DMS153 (cell line): ENCODE measurements around the gene METTL8.

Experiments
- DNase-seq: peaks from one replicate; lab custom pipeline; 2025; lab: John Stamatoyannopoulos, UW

METTL8 gene

GRCh38 chr2:171433763-171434012, at the start of gene METTL8:
METTL8 (minus strand) TSS chr2:171433990; CDS start chr2:171392185, 41,805 bp downstream.
- no peak for DNase-seq

GRCh38 chr2:171482877-171483276, 49.1 kb upstream of the METTL8 start:
- DNase-seq, result no peak

- no peak for DNase-seq
These were observed 48.5 kb upstream of the METTL8 start for GRCh38 chr2:171482308-171482707.

GRCh38 chr2:171480908-171481307, 47.1 kb upstream of the METTL8 start:
- DNase-seq, result no peak

GRCh38 chr2:171479154-171479814, 45.5 kb upstream of the METTL8 start:
- no peak for DNase-seq

- DNase-seq, result no peak
These were observed 44.6 kb upstream of the METTL8 start for GRCh38 chr2:171478345-171478744.

- no peak for DNase-seq
These were observed 42.2 kb upstream of the METTL8 start for GRCh38 chr2:171475979-171476378.

- no peak for DNase-seq
These were observed 36.3 kb upstream of the METTL8 start for GRCh38 chr2:171470129-171470528.

- DNase-seq, result no peak
These were observed 35.4 kb upstream of the METTL8 start for GRCh38 chr2:171469176-171469575.

GRCh38 chr2:171460537-171460936, 26.7 kb upstream of the METTL8 start:
- DNase-seq, result no peak

GRCh38 chr2:171459498-171459897, 25.7 kb upstream of the METTL8 start:
- no peak for DNase-seq

GRCh38 chr2:171452773-171453172, 19.0 kb upstream of the METTL8 start:
- no peak for DNase-seq

- DNase-seq, result no peak
These were observed 17.3 kb upstream of the METTL8 start for GRCh38 chr2:171451074-171451473.

- DNase-seq, result no peak
These were observed 13.9 kb upstream of the METTL8 start for GRCh38 chr2:171447675-171448074.

- no peak for DNase-seq
These were observed 7.7 kb upstream of the METTL8 start for GRCh38 chr2:171441470-171441869.

- DNase-seq, result no peak
These were observed 2.5 kb upstream of the METTL8 start for GRCh38 chr2:171436307-171436706.

GRCh38 chr2:171434013-171434989, 511 bp upstream of the METTL8 start, which contains the start of gene DCAF17:
DCAF17 (plus strand) TSS chr2:171434226; CDS start chr2:171434578, 352 bp downstream.
- peak; percentile 96 for DNase-seq

- DNase-seq, result peak; percentile 7
These were observed 624 bp downstream of the METTL8 start for GRCh38 chr2:171432969-171433762.

GRCh38 chr2:171432206-171432968, 1.4 kb downstream of the METTL8 start:
- DNase-seq, result no peak

GRCh38 chr2:171431677-171432167, 2.1 kb downstream of the METTL8 start:
- no peak for DNase-seq
